PC-3 (cell line): Measurements from ENCODE around the gene BCAS3. TPM values are rescaled to one million over a fixed set of nuclear protein-coding genes. Genes with fewer than 3 reads are reported as not detected.

Source experiments
- ATAC-seq: fragments of 200-7000 bp; cut with Tn5 transposase; 2 replicates; pipeline ENCODE4 v1.9.1; 2020; ENCODE audit warnings: mild to moderate bottlenecking, moderate library complexity
- BruUV-seq: library from RNA; stranded (reverse); fragments of 400-500 nt; replicated peaks from 2 replicates; lab custom pipeline; 2021; lab: Mats Ljungman, UMichigan
- CTCF ChIA-PET: fragments of 300-600 bp; sonication (Branson Sonifier 250); formaldehyde crosslinking; loops from one replicate; lab custom pipeline; 2022; ENCODE audit warnings: antibody characterized with exemption; lab: Charles Lee
- POLR2A ChIA-PET: fragments of 300-600 bp; sonication (Branson Sonifier 250); formaldehyde crosslinking; loops from one replicate; lab custom pipeline; 2022; ENCODE audit warnings: antibody characterized with exemption; ENCODE audit not compliant: unreplicated experiment; lab: Charles Lee
- DNase-seq: peaks from one replicate; pipeline ENCODE4 v3.0.0-alpha.2; 2015
- H2AFZ ChIP-seq: fragments of 300-600 bp; sonication (generic); 2 replicates; pipeline ENCODE4 v1.6.0; 2016; ENCODE audit warnings: antibody characterized with exemption, low read length
- H3F3A ChIP-seq: fragments of 300-600 bp; sonication (generic); one replicate; pipeline ENCODE4 v1.6.0; 2017; ENCODE audit warnings: antibody characterized with exemption, low read length, control low read depth, mild to moderate bottlenecking; ENCODE audit not compliant: unreplicated experiment
- H3K27ac ChIP-seq: fragments of 300-600 bp; sonication (generic); 2 replicates; pipeline ENCODE4 v1.5.1; 2016; ENCODE audit warnings: mild to moderate bottlenecking, low read length
- H3K27me3 ChIP-seq: fragments of 300-600 bp; sonication (generic); 2 replicates; pipeline ENCODE4 v1.6.1; 2016; ENCODE audit warnings: low read length, mixed read lengths
- H3K36me3 ChIP-seq: fragments of 300-600 bp; sonication (generic); 2 replicates; pipeline ENCODE4 v1.6.1; 2016; ENCODE audit warnings: low read depth, mixed run types, low read length, mixed read lengths
- H3K4me1 ChIP-seq: fragments of 300-600 bp; sonication (generic); 2 replicates; pipeline ENCODE4 v1.5.1; 2016; ENCODE audit warnings: low read length; ENCODE audit not compliant: insufficient read depth
- H3K4me2 ChIP-seq: fragments of 300-600 bp; sonication (generic); 2 replicates; pipeline ENCODE4 v1.6.0; 2016; ENCODE audit warnings: low read length
- H3K4me3 ChIP-seq: fragments of 300-600 bp; sonication (generic); 2 replicates; pipeline ENCODE4 v1.5.1; 2016; ENCODE audit warnings: mild to moderate bottlenecking, low read length, mixed read lengths
- H3K79me2 ChIP-seq: fragments of 300-600 bp; sonication (generic); 2 replicates; pipeline ENCODE4 v1.6.1; 2017; ENCODE audit warnings: low read length, mixed read lengths
- H3K9ac ChIP-seq: fragments of 300-600 bp; sonication (generic); 2 replicates; pipeline ENCODE4 v1.6.0; 2016; ENCODE audit warnings: mild to moderate bottlenecking, low read length
- H3K9me2 ChIP-seq: fragments of 300-600 bp; sonication (generic); replicated peaks from 2 replicates; pipeline ENCODE4 v1.6.1; 2016; ENCODE audit warnings: mixed run types, low read length, mixed read lengths
- H3K9me3 ChIP-seq: fragments of 300-600 bp; sonication (generic); 2 replicates; pipeline ENCODE4 v1.6.1; 2016; ENCODE audit warnings: low read length, mixed read lengths
- H4K20me1 ChIP-seq: fragments of 300-600 bp; sonication (generic); 2 replicates; pipeline ENCODE4 v1.6.1; 2016; ENCODE audit warnings: low read length, mixed read lengths
- EZH2 ChIP-seq: fragments of 300-600 bp; sonication (generic); IDR thresholded peaks from one replicate; pipeline ENCODE4 v1.6.1; 2017; ENCODE audit warnings: antibody characterized with exemption, mild to moderate bottlenecking, low read length; ENCODE audit not compliant: unreplicated experiment
- EZH2phosphoT487 ChIP-seq: fragments of 300-600 bp; sonication (generic); IDR thresholded peaks from 2 replicates; pipeline ENCODE4 v1.6.1; 2018; ENCODE audit warnings: mild to moderate bottlenecking, antibody characterized with exemption, low read length, borderline replicate concordance
- intact Hi-C: fragments of 100-400 bp; cut with micrococcal nuclease; formaldehyde crosslinking; loops from 2 replicates; pipeline ENCODE4 v1.9.0; 2023
- total RNA-seq: library from RNA; depleted of rRNA; stranded (reverse); fragments of >200 nt; gene quantifications from 2 replicates; pipeline ENCODE4 v1.2.3, GENCODE V29; 2014
- TF ChIP-seq, protein P1 (sequence below): fragments of 300-600 bp; sonication (generic); conservative IDR thresholded peaks from 2 replicates; pipeline ENCODE4 v1.5.1; 2017; ENCODE audit warnings: antibody characterized with exemption, low read depth, mild to moderate bottlenecking, low read length

The BCAS3 gene
- total RNA-seq, 1 experiment from 2014 or later: 25.9 TPM

DNA sequence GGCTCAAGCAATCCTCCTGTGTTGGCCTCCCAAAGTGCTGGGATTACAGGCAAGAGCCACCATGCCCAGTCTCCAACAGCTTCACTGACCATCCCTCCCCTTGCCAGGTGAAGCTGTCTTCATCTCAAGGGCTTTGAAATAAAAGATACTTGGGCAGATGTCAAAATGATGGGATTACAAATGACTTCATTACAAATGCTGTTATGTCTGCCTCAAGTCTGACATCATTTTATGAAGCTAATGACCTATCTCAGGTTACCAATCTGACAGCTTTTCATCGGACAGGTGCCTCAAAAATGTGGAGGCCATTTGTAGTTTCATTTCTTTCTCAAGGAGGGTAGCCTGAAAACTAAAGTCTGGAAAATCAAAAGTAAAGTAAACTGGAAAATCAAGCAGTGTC lies 398.3 kb downstream of the BCAS3 start:
- no peak overlapping the region for H3K4me3 ChIP-seq
- no peak for TF ChIP-seq EZH2
- no peak for TF ChIP-seq EZH2phosphoT487
- TF ChIP-seq, protein P1, sequence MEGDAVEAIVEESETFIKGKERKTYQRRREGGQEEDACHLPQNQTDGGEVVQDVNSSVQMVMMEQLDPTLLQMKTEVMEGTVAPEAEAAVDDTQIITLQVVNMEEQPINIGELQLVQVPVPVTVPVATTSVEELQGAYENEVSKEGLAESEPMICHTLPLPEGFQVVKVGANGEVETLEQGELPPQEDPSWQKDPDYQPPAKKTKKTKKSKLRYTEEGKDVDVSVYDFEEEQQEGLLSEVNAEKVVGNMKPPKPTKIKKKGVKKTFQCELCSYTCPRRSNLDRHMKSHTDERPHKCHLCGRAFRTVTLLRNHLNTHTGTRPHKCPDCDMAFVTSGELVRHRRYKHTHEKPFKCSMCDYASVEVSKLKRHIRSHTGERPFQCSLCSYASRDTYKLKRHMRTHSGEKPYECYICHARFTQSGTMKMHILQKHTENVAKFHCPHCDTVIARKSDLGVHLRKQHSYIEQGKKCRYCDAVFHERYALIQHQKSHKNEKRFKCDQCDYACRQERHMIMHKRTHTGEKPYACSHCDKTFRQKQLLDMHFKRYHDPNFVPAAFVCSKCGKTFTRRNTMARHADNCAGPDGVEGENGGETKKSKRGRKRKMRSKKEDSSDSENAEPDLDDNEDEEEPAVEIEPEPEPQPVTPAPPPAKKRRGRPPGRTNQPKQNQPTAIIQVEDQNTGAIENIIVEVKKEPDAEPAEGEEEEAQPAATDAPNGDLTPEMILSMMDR: no peak
- no TSS peak for BruUV-seq
- H4K20me1 ChIP-seq: no peaks in the 10 kb centered on the region
- H3K27me3 ChIP-seq: no peaks in the 10 kb centered on the region
- no peak for ATAC-seq
- no peak overlapping the region for H2AFZ ChIP-seq
- H3K4me2 ChIP-seq: no peak overlapping the region
- H3F3A ChIP-seq: no peaks in the 10 kb centered on the region
- no peak overlapping the region for H3K27ac ChIP-seq
- H3K79me2 ChIP-seq: no peaks in the 10 kb centered on the region
- ChIA-PET POLR2A (no interaction called here), CTCF (no interaction called here)
- intact Hi-C loops: no loop called here
- H3K4me1 ChIP-seq: no peaks in the 10 kb centered on the region
- H3K9ac ChIP-seq: no peak overlapping the region
- no peaks in the 10 kb centered on the region for H3K9me3 ChIP-seq
- no peaks in the 10 kb centered on the region for H3K9me2 ChIP-seq
- no peaks in the 10 kb centered on the region for H3K36me3 ChIP-seq
- DNase-seq: no peak

DNA sequence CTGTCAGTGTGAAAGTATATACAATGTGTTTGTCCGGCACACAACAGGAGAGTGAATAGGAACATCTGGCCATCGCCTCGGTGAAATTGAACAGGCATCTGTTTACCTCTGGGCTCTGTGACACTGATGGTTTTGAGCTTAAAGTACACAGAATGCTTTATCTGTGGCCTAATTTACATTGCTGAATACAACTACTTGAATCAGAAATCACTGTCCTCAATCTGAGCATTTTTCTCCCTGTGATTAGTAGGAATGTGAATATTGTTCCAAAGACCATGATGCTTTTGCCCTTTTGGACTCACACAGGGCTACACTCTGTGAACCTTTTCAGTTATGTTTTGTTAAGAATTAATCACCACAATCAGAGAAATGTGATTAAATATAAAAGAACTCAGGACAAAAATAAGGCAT lies 399.0 kb downstream of the BCAS3 start:
- DNase-seq (no peak), ATAC-seq (no peak)
- Histone ChIP-seq H3K9me2 (no peaks in the 10 kb centered on the region), H3K9me3 (no peaks in the 10 kb centered on the region), H3K4me3 (no peak overlapping the region), H3K27ac (no peak overlapping the region), H3K4me1 (no peaks in the 10 kb centered on the region), H3K27me3 (no peaks in the 10 kb centered on the region), H3F3A (no peaks in the 10 kb centered on the region), H3K79me2 (no peaks in the 10 kb centered on the region), H3K4me2 (no peak overlapping the region), H2AFZ (no peak overlapping the region), H3K36me3 (no peaks in the 10 kb centered on the region), H3K9ac (no peak overlapping the region), H4K20me1 (no peaks in the 10 kb centered on the region)
- intact Hi-C loops: no loop called here
- no peak for TF ChIP-seq EZH2phosphoT487
- TF ChIP-seq, protein P1: no peak
- no peak for TF ChIP-seq EZH2
- CTCF ChIA-PET: no interaction called here
- POLR2A ChIA-PET: no interaction called here
- no TSS peak for BruUV-seq

DNA sequence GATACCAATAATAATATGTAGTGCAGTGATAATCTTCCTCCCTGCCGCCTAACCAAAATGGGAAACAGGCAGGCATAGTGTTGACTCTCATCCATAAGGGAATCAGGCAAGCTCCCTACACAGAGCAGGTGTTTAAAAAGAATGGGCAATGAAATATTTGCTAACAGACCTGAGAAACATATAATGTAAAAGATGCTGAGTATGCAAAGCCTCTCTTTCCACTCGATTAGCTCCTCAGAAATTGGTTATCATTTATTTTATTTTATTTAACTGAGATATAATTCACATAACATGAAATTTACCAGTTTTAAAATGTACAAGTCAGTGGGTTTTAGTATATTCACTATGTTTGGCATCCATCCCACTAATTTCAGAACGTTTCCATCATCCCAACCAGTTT lies 404.3 kb downstream of the BCAS3 start:
- ChIA-PET CTCF (interaction anchor here (0.6 kb wide), 1 partner anchor 200 kb away, joined by 3 read pairs; no protein-coding TSS in a partner anchor), POLR2A (no interaction called here)
- TF ChIP-seq EZH2phosphoT487 (no peak), EZH2 (no peak)
- TF ChIP-seq, protein P1: no peak
- H3K9ac ChIP-seq: no peak overlapping the region
- no peaks in the 10 kb centered on the region for H3K9me2 ChIP-seq
- no peaks in the 10 kb centered on the region for H4K20me1 ChIP-seq
- no peaks in the 10 kb centered on the region for H3K36me3 ChIP-seq
- H3K4me3 ChIP-seq: no peak overlapping the region
- H3K27me3 ChIP-seq: no peaks in the 10 kb centered on the region
- no peaks in the 10 kb centered on the region for H3F3A ChIP-seq
- intact Hi-C loops: no loop called here
- no peak for DNase-seq
- no peak overlapping the region for H3K4me2 ChIP-seq
- BruUV-seq: no TSS peak
- no peak overlapping the region for H3K27ac ChIP-seq
- ATAC-seq: no peak
- no peaks in the 10 kb centered on the region for H3K9me3 ChIP-seq
- H3K79me2 ChIP-seq: no peaks in the 10 kb centered on the region
- no peaks in the 10 kb centered on the region for H3K4me1 ChIP-seq
- no peak overlapping the region for H2AFZ ChIP-seq
